CMK (cell line): ENCODE data around the gene PLAC8L1.
"Not testable (repeated sequence)": the region's sequence is repeated elsewhere in the genome, so short reads cannot be mapped to it uniquely, and the experiment has no call there.

Experiments used
- DNase-seq: peaks from one replicate; pipeline ENCODE4 v3.0.0-alpha.2; 2010; ENCODE audit warnings: low read depth

The PLAC8L1 gene

DNA sequence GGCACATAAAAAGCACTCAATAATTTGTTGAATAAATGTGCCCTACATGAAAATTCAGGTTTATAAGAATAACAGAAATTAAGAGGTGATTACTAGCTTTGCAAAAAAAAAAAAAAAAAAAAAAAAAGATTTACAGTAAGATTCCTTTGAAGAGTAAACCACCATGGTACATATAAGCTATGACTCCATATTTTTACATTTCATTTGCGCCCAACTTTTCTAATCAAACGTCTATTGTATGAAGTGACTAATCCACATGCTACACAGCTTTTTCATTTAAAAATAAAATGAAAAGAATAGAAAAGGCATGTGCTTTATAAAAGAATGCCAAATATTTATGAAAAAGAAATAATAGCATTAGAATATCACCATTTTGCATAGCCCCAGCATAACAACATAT, at the start of gene PLAC8L1:
Gene PLAC8L1, minus strand, starts transcription at position 101 of the 400 bp plus-strand sequence. CDS start 1,266 bp downstream, outside the sequence.
- DNase-seq, result no peak

- no peak for DNase-seq
Measured at GRCh38 chr5:146151970-146152369, 46.6 kb upstream of the PLAC8L1 start.

- DNase-seq, result no peak
Measured at GRCh38 chr5:146137967-146138403, 32.6 kb upstream of the PLAC8L1 start.

DNA sequence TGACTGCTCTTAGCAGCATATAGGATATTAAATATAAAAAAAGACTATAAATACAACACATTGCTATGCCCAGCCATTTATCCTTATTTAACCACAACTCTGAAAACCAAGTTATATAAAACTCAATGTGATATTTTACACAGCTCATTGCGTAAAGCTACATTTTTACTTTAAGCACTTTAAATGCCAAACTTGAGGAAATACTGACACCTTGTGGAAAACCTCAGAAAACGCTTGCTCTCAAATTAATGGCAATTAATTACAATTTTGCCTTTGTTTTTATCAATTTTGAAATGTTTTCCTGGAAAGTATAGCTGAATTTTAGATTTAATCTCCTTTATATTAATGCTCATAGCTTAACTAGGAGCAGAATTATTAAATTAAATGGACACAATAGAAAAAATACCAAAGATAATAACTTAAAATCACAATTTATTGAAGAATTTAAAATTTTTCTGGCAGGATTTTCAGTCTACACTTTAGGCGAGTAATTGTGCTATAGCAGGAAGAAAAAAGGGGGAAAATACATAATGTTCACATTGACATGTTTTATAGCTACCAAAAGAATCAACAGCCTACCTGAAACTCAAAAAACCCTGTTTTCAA, 25.2 kb upstream of the PLAC8L1 start:
- DNase-seq, result no peak

- DNase-seq, result no peak
Measured at GRCh38 chr5:146126068-146126467, 20.7 kb upstream of the PLAC8L1 start.

GRCh38 chr5:146124580-146124979, 19.2 kb upstream of the PLAC8L1 start:
- DNase-seq, result no peak

DNA sequence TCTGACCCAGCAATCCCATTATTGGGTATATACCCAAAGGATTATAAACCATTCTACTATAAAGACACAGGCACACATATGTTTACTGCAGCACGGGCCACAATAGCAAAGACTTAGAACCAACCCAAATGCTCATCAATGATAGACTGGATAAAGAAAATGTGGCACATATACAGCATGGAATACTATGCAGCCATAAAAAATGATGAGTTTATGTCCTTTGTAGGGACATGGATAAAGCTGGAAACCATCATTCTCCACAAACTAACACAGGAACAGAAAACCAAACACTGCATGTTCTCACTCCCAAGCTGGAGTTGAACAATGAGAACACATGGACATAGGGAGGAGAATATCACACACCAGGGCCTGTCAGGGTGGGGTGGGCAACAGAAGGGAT, 16.1 kb upstream of the PLAC8L1 start:
- not testable (repeated sequence) for DNase-seq

DNA sequence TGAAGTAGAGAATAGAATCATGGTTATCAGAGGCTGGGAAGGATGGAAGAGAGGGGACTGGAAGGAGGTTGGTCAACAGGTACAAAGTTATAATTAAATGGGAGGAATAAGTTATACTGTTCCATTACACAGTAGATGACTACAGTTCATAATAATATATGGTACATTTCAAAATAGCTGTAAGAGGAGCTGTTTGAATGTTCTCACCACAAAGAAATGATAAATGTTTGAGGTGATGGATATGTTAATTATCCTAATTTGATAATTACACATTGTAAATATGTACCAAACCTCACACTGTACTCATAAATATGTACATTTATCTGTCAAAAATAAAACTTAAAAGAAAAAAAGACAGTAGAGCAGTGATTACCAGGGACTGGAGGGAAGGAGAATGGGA, 12.9 kb upstream of the PLAC8L1 start:
- DNase-seq, result no peak

- not testable (repeated sequence) for DNase-seq
Measured at GRCh38 chr5:146117216-146117615, 11.8 kb upstream of the PLAC8L1 start.

GRCh38 chr5:146116361-146116760, 11.0 kb upstream of the PLAC8L1 start:
- no peak for DNase-seq

DNA sequence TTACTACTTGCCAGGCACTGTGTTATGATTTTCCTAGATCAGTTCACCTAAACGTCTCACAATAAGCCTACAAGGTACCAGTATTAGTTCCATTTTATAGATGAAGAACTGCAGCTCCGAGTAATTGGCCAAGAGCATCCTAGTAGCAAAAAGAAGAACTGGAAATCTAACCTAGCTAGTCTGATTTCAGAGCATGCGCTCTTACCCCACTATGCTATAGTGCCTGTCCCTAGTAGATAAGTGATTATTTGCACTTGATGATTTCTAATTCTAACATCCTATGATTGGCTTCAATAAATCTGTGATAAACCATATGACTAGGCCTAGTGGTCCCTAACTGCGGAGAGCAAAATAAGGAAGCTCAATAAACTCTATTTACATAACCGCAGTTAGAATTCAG, 7.1 kb upstream of the PLAC8L1 start:
- no peak for DNase-seq

DNA sequence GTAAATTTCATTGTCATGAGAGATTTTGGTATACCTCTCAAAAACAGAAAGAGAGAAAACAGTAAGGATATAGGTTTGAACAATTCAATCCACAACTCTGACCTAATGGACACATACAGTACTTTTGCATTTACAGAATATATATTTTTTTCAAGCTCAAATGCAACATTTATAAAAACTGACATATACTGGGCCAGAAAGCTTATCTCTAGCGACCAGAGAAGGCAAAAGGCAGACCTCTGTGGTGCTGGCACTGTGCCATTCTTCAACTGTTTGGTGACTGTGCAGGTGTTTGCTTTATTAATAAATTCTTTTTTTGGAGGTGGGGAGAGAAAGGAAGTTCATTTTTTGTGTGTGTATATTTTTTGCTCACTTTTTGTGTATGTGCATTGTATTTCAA, 6.0 kb upstream of the PLAC8L1 start:
- peak; percentile 12 for DNase-seq

GRCh38 chr5:146109379-146109778, 4.0 kb upstream of the PLAC8L1 start:
- DNase-seq, result no peak

- not testable (repeated sequence) for DNase-seq
Measured at GRCh38 chr5:146108870-146109269, 3.5 kb upstream of the PLAC8L1 start.

- DNase-seq, result no peak
Measured at GRCh38 chr5:146107901-146108300, 2.5 kb upstream of the PLAC8L1 start.

- DNase-seq, result no peak
Measured at GRCh38 chr5:146103594-146103993, 1.8 kb downstream of the PLAC8L1 start.

DNA sequence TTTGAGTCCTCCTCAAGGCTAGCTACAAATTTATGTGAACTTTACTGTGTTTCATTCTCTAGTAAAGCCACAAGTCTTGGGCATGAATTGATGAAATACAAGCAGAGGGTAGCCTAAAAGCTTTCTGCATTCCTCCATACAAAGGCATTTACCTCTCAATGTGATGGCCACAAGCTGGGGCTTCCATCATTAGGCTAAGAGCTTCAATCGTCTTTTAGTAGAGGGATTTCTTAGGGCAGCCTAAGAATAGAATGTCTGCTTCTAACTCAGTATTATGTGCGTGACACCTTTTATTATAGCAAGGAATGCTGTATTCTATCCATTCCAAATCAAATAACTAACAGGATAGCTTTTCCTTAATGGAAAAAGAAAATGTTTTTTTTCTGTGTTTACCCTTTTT, 3.7 kb downstream of the PLAC8L1 start:
- DNase-seq, result no peak

- DNase-seq, result no peak
Measured at GRCh38 chr5:146098047-146098446, 7.3 kb downstream of the PLAC8L1 start.

- DNase-seq, result no peak
Measured at GRCh38 chr5:146091881-146092280, 13.5 kb downstream of the PLAC8L1 start.

GRCh38 chr5:146089287-146089686, 16.1 kb downstream of the PLAC8L1 start:
- DNase-seq, result no peak

DNA sequence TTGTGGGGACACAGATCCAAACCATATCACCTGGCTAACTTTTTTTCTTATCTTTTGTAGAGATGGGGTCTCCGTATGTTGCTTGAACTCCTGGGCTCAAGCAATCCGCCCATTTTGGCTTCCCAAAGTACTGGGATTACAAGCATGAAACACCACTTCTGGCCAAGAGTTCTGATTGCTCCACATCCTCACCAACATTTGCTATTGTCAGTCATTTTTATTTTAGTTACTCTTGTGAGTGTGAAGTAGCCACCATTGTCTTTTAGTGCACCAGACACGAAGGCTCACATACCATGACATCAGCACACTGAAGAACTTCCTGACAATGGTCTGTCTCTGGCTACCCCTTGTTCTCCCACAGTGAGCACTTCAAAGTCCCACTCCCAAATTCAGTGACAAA, 17.3 kb downstream of the PLAC8L1 start:
- DNase-seq, result no peak

DNA sequence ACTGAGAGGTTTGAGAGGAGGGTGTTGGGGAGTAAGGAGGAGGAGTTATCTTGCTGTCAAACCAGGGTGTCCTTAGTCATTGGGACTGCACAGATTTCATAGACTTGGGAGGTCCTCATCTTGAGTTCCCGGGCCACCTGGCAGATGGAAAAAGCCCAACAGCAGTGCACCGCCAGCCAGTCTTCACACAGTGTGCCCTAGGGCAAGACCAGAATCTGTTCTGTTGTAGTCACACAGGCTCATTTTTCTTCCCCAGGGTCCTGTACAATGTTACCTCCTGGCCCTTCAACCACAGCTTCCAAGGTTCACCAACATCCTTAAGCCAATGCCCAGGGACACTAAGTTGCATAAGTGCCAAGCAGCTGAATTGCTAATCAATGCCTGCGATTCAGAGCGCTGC, 21.0 kb downstream of the PLAC8L1 start:
- DNase-seq, result no peak

- DNase-seq, result no peak
Measured at GRCh38 chr5:146082798-146083197, 22.6 kb downstream of the PLAC8L1 start.

DNA sequence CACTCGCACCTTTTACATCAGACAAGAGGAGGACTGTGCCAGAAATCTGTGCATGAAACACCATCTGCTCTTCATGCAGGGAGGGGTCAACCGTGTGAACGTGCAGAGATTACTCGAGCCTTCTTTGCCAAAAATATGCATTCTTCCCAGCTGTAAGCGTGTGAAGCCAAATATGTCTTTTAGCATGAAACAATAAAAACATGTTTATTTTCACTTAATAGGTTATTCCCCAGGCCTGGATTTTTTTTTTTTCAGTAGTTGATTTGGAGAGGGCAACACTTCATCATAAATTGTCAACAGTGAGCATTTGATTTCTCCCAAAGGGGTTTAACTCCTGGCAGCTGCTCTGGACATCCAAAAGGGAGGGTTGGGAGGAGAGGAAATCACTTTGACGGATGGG, 23.8 kb downstream of the PLAC8L1 start:
- no peak for DNase-seq
